ENCODE data around the gene CFAP251.
A peak's percentile ranks its signal among the peaks of the same experiment; 100 is the strongest.

CFAP251 gene

GRCh38 chr12:122005252-122005776 lies 86.9 kb downstream of the CFAP251 start:
- DNase-seq: no peak

GRCh38 chr12:122006186-122006926 lies 88.0 kb downstream of the CFAP251 start:
- DNase-seq: no peak

- no peak for DNase-seq
These were observed 91.3 kb downstream of the CFAP251 start for GRCh38 chr12:122009741-122010140.

DNA sequence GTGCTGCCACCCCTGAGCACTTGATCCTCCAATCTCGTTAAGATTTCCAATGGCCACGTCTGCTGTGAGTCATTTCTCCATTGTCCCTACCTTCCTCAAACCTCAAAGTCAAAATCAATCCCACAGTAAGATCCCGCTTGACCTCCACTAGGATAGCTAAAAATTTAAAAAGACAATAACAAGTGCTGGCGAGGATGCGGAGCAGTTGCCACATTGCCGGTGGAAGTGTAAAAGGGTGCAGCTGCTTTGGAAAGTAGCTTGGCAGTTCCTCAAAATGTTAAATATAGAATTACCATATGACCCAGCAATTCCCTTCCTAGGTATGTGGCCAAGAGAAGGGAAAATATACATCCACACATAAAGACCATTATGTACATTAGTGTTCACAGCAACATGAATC lies 93.8 kb downstream of the CFAP251 start:
- DNase-seq: no peak

GRCh38 chr12:122013136-122013535 lies 94.7 kb downstream of the CFAP251 start:
- no peak for DNase-seq

- no peak for DNase-seq
These were observed 95.6 kb downstream of the CFAP251 start for GRCh38 chr12:122013791-122014590.

DNA sequence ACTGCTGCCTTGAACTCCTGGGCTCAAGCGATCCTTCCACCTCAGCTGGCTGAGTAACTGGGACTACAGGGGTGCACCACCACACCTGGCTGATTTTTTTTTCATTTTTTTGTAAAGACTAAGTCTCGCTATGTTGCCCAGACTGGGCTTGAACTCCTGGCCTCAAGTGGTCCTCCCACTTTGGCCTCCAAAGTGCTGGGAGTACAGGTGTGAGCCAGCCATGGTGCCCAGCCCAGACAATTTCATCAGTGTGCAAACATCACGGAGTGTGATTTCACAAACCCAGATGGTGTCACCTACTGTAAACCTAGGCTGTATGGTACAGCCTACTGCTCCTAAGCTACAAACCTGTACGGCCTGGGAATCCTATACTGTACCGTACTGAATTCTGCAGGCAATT lies 96.4 kb downstream of the CFAP251 start:
- DNase-seq: no peak

DNA sequence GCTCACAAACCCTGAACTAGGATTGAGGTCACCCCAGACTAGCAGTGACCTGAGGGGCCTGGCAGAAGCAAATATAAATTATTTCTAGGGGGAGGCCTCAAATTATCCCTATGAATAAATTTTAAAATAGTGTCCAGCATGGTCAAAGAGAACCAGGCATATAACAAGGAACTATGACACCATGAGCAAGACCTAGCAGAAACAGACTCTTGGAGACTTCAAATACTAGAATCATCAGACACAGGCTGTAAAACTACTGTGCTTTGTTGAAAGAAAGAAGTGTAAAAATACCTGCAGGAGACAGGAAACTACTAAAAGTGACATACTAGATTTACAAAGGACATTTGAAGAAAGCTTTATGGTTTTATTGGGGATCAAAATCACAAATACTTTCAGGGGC lies 100.1 kb downstream of the CFAP251 start:
- DNase-seq: no peak

DNA sequence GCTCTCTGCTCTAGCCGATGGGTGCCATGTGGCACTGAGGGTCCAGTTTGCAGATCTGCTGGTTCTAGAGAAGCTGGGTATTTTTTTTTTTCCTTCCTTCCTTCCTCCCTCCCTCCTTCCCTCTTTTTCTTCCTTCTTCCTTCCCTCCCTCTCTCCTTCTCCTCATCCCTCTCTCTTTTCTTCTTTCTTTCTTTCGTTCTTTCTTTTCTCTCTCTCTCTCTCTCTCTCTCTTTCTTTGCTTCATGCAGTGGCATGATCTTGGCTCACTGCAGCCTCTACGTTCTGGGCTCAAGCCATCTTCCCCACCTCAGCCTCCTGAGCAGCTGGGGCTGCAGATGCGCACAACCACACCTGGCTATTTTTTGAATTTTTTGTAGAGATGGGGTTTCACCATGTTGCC lies 100.5 kb downstream of the CFAP251 start:
- DNase-seq: no peak

- no peak for DNase-seq
These were observed 102.4 kb downstream of the CFAP251 start for GRCh38 chr12:122020795-122021192.

- peak in 1 of 2 donors; percentile 16 for DNase-seq
These were observed 102.9 kb downstream of the CFAP251 start for GRCh38 chr12:122021193-122021821.

GRCh38 chr12:122021822-122022392 lies 103.5 kb downstream of the CFAP251 start, which contains the start of gene BCL7A:
TSS of gene BCL7A (plus strand) at chr12:122021884. CDS start at chr12:122022092, 208 bp downstream.
- DNase-seq: peak; percentile 31 to 60

DNA sequence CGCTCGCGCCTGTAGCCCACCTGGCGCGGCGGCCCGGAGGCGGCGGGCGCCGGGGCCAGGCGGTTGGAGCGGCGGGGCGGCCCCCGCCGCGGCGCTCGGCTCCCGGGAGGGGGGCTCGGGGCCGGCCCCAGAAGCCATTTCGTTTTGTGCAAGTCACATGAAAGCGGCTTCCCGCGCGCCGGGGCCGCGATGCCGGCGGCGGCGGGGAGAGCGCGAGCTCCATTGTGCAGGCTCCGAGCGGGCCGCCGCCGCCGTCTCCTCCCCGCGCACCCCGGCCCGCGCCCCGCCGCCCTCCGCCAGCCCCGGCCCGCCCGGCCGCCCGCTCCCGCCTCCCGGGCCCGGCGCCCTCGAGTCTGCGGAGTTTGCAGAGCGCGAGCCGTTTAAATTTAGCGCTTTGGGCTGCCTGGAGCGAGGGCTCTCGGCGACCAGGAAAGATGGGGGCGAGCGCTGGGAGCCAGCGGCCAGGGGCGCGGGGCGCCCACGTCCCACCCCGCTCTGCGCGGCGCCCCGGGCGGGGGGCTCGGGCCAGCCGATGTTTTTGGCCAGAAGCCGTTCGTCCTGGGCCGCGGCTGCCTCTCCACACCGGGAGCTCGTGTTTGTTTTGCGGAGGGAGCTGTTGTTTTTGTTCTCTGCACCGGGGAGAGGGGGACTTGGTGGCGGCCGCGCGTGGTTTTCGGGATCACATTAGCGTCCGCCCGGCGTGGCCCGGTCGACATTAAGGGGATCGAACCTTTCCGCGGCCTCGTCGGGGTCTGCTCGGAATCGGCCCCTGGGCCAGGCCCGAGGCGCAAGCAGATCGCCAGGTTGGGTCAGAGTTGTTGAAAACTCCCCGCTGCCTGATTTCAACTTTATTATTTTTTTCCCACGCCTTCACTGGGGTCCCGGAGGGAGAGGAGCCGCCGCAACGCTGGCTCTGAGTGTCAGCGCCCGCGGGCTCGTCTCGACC lies 104.3 kb downstream of the CFAP251 start:
- peak in 1 of 2 donors; percentile 38 for DNase-seq

DNA sequence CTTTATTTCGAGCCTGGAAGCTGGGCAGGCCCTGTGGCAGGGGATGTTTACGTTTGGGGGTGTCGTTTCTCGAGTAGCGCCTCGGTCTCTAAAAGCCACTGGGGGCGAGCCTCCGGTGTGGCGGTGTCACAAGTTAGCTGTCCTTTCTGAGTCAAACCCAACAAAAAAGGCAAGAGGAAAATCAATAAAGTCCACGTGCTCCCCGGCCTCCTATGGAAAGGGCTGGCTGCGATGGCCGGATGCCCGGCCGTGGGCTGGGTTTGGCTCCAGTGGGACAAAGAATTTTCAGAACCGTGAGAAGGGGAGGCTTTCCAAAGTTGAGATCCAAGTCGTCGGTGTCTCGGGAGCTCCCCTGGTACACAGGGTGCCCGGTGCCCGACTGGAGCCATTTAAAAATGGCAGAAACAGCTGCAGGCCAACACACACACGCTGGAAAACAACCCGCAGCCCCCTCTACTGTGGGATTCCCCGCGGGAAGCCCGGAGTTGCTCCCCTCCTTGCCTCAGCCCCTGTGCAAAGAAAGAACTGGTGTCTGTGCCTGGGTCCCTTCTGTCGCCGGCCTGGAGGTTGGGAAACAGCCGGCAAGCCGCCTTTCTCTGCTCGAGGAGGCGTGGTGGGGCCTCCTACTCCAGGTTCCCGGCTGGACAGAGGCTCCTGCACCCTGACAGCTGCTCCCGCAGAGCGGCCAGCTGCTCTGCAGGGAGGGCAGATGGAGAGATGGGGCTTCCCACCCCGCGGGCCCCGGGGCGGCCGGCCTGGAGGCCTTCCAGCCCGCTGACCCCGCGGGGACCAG lies 105.1 kb downstream of the CFAP251 start:
- DNase-seq: peak in 1 of 2 donors; percentile 15

DNA sequence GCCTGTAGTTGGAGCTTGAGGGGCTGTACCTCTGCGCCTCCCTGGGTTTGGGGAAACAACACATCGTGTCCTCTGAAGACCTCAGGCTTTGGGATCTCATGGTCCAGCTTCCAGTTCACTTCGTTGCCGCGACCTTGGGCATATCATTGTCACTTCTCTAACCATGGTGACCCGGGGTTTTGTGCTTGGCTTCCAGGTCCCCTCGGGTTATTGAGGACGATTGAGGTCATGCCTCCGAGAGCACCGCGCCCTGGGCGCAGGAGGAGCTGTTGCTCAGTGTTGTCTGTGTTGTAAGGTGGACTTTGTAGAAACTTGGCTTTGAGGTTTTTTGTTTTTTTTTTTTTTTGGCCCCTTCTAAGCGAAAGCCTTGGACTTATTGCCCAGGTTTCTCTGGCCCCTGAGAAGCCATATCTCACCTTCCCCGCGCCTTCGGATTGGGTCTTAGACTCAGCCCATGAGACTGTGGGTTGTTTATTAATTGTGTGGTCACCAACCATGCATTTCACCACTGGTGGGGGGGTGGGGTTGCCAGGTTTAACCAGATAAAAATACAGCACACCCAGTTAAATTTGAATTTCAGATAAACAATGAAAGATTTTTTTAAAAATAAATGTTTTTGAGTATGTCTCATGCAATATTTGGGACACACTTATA lies 105.9 kb downstream of the CFAP251 start:
- no peak for DNase-seq

GRCh38 chr12:122026706-122027333 lies 108.4 kb downstream of the CFAP251 start:
- no peak for DNase-seq

DNA sequence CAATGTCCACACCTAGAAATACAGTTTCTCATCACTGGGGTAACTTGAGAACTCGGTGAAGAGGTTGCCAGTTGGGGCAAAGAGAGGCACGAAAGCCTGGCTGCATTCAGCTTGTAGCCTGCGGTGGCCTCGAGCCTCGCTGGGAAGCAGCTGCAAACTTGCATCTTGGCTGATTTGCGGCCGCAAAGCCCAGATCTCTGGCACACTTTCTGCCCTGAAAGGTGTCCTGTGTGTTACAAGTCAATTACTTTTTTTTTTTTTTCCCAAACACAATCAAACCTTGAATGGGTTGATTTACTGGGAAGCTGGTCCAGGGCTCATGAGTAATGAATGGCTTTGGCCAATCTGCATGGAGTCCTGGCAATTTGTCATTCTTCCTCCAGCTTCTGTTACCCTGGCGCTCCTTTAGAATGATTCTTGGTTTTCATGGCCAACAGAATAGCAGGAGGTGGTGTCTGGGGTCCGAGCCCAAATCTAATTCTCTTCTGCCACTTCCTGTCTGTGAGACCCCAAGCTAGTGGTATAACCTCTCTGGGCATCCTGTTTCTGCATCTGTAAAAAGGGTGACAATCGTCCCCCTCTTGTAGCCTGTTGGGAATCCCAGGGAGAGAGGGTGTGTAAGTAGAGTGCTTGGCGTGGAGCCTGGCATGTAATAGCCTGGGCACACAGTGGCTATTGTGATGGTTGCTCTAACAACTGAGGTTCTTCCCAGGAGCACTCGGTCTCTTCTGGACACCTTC lies 109.9 kb downstream of the CFAP251 start:
- DNase-seq: no peak

DNA sequence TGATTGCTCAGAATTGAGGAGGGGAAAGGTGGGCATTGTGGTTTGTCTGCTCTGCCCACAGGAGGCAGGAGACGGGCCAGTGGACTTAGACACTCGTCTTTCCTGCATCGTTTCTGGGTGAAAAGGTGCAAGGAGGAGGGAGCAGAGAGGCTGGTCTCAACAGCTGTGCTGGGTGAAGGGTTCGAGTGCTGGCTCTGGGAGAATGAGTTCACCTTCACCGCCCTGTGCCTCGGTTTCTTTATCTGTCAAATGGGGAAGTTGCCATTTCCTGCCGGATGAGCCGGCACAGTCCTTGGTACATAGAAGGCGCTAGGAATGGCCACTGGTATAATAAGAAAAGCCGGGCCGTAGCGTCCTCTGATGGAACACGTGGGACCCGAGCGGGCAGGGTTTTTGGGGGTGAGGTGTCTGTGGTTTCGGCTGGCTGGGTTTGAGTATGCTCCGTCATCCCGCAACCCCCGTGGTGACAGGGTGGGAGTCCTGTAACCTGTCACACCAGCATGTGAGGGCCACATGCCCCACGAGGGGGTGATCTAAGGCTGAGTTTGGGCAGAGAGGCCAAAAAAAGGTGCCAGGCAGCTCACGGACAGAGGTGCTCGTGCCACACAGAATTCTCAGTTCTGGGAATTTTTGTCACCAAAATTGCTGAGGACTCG lies 110.6 kb downstream of the CFAP251 start:
- DNase-seq: no peak

Data from bone marrow (tissue), 2 donors.